Measurements from ENCODE around the gene PLET1.

GRCh38 chr11:112298535-112298934 lies 37.9 kb upstream of the PLET1 start:
- no peak for TF ChIP-seq POLR2AphosphoS5 (IDR thresholded peaks at IDR 0.05; ENCODE audit: borderline replicate concordance, low read depth, low read length)
- TF ChIP-seq EZH2 (IDR thresholded peaks at IDR 0.05) = no peak

Data from SK-N-MC (cell line).